Activated T-helper 1 cell treated with Interleukin-2 at 50 U/mL for 16 hours (primary cell): ENCODE measurements around the gene ARHGEF37.
A peak's percentile ranks its signal among the peaks of the same experiment; 100 is the strongest.
"Not testable (repeated sequence)": the region's sequence is repeated elsewhere in the genome, so short reads cannot be mapped to it uniquely, and the experiment has no call there.

Experiments
- DNase-seq: peaks from one replicate; pipeline ENCODE4 v3.0.0-alpha.2; 2020; ENCODE audit warnings: low read depth

The ARHGEF37 gene, protein sequence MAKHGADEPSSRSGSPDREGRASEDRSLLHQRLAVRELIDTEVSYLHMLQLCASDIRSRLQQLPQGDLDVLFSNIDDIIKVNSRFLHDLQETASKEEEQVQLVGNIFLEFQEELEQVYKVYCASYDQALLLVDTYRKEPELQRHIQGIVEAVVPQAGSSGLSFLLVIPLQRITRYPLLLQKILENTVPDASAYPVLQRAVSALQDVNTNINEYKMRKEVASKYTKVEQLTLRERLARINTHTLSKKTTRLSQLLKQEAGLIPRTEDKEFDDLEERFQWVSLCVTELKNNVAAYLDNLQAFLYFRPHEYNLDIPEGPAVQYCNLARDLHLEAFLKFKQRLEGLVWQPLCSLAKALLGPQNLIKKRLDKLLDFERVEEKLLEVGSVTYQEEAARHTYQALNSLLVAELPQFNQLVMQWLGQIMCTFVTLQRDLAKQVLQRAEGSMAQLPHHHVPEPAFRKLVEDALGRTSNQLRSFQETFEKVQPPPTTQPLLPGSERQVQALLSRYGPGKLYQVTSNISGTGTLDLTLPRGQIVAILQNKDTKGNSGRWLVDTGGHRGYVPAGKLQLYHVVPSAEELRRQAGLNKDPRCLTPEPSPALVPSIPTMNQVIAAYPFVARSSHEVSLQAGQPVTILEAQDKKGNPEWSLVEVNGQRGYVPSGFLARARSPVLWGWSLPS

DNA sequence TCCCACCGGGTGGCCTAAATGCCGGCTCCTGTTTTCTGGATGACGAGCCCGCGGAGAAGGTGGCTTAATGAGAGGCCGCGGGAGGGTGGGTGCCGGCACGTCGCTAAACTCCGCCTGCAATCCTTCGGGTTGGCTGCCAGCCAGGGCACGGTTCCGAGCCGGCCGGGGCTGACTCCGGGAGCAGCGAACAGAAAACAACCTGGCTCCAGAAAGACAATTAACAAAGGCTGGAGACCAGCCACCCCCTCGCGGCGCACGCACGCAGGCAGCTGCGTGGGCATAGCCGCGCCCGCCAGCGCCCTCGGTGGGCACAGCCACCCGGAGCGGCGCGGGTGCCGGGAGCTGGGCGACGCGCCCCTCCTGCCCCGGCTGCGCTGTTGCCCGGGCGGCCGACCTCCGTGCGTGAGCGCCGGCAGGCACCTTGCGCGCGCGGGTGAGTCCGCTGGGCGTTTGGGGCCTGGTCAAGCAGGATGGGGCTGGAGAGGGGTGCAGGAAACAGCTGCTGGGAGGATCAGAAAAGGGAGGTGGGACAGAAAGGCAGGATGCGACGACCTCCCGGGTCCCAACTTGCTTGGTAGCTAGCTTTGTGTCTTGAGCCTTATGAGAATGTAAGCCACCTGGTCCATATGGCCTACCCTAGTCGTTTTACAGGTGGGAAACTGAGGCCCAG, at the start of gene ARHGEF37:
Gene ARHGEF37 (plus strand): TSS at position 307 of the 670 bp plus-strand sequence. CDS start 16,272 bp downstream, outside the sequence.
- DNase-seq = peak; percentile 8

- no peak for DNase-seq
Measured at GRCh38 chr5:149532413-149532812, 48.9 kb upstream of the ARHGEF37 start.

DNA sequence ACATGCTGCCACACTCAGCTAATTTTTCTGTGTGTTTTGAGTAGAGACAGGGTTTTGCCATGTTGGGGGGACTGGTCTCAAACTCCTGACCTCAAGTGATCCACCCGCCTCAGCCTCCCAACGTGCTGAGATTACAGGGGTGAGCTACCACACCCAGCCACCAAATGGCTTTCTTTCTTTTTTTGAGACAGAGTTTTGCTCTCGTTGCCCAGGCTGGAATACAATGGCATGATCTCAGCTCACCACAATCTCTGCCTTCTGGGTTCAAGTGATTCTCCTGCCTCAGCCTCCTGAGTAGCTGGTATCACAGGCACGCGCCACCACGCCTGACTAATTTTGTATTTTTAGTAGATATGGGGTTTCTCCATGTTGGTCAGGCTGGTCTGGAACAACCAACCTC, 45.5 kb upstream of the ARHGEF37 start:
- not testable (repeated sequence) for DNase-seq

- no peak for DNase-seq
Measured at GRCh38 chr5:149537374-149537975, 43.8 kb upstream of the ARHGEF37 start.

DNA sequence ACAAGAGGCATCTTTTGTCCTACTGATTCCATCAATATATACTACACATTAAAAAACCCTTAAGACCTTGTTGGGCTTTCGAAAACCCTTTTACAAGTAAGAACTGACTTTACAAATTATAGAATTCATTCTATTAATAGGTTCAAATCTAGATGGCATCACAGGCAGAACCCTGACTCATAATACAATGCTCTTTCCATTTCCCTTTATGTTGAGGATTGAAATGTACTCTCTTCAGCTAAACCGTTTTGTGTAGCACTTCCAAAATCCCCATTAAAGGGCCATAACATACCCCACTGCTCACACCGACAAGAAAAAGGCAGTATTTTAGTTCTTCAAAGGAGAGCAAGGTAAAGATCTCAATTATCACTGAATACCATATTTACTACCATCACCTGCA, 41.2 kb upstream of the ARHGEF37 start:
- no peak for DNase-seq

DNA sequence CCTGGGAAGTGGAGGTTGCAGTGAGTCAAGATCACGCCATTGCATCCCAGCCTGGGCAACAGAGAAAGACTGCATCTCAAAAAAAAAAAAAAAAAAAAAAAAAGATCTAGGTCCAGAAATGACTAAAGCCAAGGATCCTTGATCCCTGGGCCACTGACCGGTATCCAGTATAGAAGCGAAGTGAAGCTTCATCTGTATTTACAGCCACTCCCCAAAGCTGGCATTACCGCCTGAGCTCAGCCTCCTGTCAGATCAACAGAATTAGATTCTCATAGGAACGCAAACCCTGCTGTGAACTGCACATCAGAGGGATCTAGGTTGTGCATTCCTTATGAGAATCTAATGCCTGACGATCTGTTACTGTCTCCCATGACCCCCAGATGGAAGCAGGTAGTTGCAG, 39.4 kb upstream of the ARHGEF37 start:
- no peak for DNase-seq

DNA sequence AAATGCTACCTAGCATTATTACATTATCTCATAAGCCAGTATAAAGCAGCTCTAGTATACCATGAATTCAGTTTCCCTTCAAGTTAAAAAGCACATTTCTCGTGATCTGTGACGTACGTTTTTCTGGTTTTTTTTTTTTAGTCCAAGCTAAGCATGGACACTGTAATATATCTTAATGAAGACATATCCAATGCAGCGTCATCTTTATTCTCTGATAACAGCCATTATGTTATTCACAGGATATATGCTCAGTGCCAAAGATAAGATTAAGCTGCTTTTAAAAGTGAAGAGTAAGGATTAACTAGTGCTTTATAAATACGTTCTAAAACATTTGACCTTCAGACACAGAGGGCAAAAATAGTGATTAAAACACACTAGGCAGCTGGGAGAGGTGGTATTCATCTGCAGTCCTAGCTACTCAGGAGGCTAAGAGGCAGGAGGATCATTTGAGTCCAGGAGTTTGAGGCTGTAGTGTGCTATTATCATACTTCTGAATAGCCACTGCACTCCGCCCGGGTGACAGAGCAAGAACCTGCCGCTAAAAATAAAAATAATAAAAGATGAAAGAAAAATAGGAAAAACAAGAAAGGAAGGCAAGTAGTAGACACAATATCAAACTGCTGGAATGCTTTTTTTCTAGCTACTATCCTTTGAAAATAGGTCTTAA, 37.8 kb upstream of the ARHGEF37 start:
- DNase-seq = no peak

DNA sequence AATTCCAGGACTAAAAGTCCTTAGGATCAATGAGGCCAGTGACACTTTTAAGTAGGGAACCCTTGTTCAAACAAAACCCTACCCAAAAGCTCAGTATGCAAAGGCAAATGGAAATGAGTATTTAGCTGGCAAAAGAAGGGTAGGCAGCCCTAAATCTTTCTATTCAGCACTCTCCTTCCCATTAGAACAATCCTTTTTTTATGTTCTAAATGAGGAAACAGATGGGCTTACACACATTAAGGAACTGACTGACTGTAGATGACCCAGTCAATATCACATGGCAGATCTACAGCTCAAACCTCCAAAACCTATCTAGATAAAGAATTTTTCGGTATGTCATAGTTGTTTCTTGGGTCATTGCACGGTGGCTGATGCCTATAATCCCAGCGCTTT, 37.3 kb upstream of the ARHGEF37 start:
- DNase-seq = no peak

DNA sequence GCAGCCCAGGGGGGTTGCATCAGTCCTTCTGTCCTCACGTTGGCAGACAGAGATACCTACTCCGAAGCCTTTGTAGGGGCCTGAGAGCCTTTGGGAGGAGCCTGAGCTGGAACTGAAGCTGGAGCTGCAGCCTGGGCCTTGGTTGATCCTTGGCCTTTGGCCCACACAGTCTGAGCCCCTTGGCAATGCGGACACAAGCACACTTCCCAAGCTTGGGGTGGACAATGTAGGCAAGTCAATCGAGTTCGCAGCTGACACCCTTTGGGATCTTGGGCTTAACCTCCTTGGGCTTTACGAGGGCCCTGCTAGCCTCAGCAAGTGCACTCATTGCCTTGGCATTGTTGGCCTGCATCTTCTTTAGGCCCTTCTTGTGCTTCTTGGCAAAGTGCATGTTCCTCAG, 36.0 kb upstream of the ARHGEF37 start:
- DNase-seq = no peak

GRCh38 chr5:149546974-149547373, 34.3 kb upstream of the ARHGEF37 start:
- no peak for DNase-seq

- DNase-seq = no peak
Measured at GRCh38 chr5:149549461-149550267, 31.6 kb upstream of the ARHGEF37 start.

DNA sequence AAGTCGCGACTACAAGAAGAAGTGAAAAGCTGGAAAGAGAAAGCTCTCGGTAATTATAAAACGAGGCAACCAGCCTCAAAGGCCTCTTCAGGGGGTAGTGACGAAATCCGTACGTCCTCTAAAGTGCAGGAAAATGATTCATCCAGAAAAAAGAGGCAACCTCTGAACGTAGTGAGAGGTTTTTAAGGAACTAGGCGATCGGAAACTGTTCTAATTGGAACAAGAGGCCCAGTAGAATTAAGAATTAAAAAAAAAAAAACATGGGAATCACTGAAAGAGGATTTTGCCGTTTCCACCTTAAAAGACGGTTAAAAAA, 31.1 kb upstream of the ARHGEF37 start:
- DNase-seq = no peak

DNA sequence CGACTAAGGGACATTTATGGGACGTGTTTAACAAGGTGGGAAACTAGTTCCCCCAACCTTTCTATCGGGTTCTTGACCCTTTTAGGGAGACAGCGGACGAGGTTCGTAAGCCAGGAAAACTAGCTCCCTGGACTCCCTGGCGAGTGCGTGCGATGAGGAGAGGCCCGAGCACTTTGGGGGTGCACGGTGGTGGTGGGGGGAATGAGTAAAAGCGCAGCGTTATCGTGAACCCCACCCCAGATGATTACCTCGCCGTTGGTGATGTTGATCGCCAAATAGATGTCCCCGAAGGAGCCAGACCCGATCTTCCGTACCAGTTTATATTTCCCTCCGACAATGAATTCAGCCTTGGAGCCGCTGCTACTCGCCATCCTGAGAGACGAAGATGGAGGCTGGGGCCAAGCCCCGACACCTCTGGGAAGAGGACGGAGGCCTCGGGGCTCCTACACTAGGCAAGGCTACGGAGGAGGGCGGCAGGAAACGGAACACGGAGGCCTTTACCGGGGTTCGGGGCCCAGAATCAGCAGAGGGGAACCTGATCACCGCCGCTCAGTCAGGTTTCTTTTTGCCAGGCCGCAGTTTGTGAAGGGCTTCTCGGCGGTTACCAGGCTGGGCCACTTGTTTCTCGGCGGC, 30.6 kb upstream of the ARHGEF37 start:
- no peak for DNase-seq

- peak; percentile 99 for DNase-seq
Measured at GRCh38 chr5:149551227-149552037, 29.9 kb upstream of the ARHGEF37 start, which contains the start of gene CSNK1A1. TSS of gene CSNK1A1 (minus strand) at chr5:149551439. CDS start at chr5:149550964, 475 bp downstream.

- no peak for DNase-seq
Measured at GRCh38 chr5:149552038-149552494, 29.2 kb upstream of the ARHGEF37 start.

GRCh38 chr5:149552553-149553160, 28.6 kb upstream of the ARHGEF37 start:
- DNase-seq = no peak

DNA sequence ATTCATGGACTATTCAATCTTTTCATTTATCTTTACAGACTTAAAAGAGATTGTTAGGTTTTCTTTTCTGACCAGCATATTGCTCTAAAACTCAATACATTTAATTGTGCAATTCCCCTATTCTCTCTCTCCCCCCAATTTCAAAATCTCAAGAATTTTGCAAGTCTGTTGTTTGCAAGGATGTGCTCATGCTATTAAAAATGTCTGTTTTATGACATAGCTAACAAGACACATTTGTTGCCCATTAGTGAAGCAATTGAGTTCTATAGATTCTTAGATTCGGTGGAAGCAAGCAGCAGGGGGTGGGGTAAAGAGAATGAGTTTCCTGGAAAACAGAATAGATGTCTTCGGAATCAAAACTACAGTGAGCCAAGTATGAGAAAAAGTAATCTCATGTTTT, 21.6 kb upstream of the ARHGEF37 start:
- no peak for DNase-seq

GRCh38 chr5:149561848-149562247, 19.4 kb upstream of the ARHGEF37 start:
- DNase-seq = no peak

GRCh38 chr5:149563466-149563865, 17.8 kb upstream of the ARHGEF37 start:
- no peak for DNase-seq
